Fibroblast of the aortic adventitia (primary cell): Measurements from ENCODE around the gene FAM209A. TPM values are rescaled to one million over a fixed set of nuclear protein-coding genes. Genes with fewer than 3 reads are reported as not detected.
"Not testable (repeated sequence)": the region's sequence is repeated elsewhere in the genome, so short reads cannot be mapped to it uniquely, and the experiment has no call there.

Experiments used
- DNase-seq: peaks from one replicate; pipeline ENCODE4 v3.0.0-alpha.2; 2010; ENCODE audit warnings: low read depth
- H3K4me3 ChIP-seq: 2 replicates; pipeline ENCODE4 v1.5.1; 2011; ENCODE audit warnings: low read depth, mild to moderate bottlenecking, control low read depth, low read length, moderate library complexity
- total RNA-seq: library from RNA; depleted of rRNA; stranded (reverse); fragments of >200 nt; gene quantifications from 2 replicates; pipeline ENCODE4 v1.2.3, GENCODE V29; 2012; ENCODE audit warnings: low replicate concordance
- TF ChIP-seq, protein P1 (sequence below): IDR thresholded peaks from 2 replicates; pipeline ENCODE4 v1.5.1; 2011; ENCODE audit warnings: mild to moderate bottlenecking, low read length, control low read depth, inconsistent platforms; ENCODE audit not compliant: insufficient read depth

The FAM209A gene, protein sequence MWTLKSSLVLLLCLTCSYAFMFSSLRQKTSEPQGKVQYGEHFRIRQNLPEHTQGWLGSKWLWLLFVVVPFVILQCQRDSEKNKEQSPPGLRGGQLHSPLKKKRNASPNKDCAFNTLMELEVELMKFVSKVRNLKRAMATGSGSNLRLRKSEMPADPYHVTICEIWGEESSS
- total RNA-seq = not detected in 2 replicates

DNA sequence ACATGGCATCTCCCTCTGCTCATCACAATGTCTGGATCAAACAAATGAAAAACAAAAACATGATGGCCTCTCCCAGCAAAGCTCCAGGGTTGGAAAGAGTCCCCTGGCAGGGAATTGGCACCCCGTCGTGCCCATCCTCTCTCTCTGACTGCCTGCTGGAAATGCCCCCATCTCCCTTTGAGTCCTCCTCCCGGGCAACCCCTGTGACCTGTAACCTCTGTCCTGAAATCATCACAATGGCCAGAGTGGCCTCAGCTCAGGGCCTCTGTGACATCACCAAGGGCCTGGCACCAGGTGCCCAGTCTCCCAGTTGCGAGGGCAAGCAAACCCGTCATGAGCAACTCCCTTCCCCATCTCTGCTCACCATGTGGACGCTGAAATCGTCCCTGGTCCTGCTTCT lies at the start of gene FAM209A:
Gene FAM209A (plus strand): TSS at position 301 of the 400 bp plus-strand sequence. CDS start 65 bp downstream, at position 366.
- H3K4me3 ChIP-seq = not testable (repeated sequence)

DNA sequence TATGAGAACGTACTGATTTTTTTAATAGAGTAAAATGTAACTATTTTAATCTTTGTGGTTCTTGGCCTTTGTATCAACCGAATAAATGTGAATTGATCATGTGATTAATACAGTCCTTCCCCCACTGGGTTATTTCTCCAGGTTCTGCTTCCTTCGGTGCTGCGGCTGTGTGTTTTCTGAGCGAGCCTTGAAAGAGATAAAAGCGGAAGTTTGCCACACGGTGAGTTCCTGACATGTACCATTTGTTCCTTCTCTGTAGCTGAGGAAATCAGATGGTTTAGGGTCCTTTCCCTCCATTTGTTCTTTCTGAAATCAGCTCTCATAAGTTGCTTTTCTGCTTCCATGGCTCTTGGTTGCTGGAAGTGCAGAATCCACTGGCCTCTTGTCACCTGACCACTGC lies 40.6 kb upstream of the FAM209A start:
- TF ChIP-seq, protein P1, sequence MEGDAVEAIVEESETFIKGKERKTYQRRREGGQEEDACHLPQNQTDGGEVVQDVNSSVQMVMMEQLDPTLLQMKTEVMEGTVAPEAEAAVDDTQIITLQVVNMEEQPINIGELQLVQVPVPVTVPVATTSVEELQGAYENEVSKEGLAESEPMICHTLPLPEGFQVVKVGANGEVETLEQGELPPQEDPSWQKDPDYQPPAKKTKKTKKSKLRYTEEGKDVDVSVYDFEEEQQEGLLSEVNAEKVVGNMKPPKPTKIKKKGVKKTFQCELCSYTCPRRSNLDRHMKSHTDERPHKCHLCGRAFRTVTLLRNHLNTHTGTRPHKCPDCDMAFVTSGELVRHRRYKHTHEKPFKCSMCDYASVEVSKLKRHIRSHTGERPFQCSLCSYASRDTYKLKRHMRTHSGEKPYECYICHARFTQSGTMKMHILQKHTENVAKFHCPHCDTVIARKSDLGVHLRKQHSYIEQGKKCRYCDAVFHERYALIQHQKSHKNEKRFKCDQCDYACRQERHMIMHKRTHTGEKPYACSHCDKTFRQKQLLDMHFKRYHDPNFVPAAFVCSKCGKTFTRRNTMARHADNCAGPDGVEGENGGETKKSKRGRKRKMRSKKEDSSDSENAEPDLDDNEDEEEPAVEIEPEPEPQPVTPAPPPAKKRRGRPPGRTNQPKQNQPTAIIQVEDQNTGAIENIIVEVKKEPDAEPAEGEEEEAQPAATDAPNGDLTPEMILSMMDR = no peak
- no peak overlapping the region for H3K4me3 ChIP-seq
- DNase-seq = no peak

More for the DNA sequence above, at the start of gene FAM209A:
- DNase-seq = not testable (repeated sequence)

DNA sequence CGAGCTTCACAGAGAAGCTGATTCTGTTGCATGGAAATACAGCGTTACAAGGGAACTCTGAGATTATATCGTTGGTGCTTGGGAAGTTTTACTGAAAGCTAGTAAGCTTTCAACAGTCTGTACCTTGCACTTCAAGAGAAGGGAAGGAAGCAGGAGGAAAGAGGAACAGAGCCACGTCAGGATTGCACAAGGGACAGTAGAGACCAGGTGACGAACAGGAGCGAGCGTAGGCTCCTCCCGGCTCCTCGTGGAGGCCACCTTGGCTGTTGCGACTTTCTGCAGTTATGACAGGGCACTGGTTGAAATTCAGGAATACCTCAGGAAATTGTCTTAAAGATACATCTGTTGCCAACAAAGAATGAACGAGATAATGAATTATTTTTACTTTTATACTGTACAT lies 37.3 kb upstream of the FAM209A start:
- no peak for DNase-seq
- TF ChIP-seq, protein P1 = no peak
- H3K4me3 ChIP-seq = no peak overlapping the region

DNA sequence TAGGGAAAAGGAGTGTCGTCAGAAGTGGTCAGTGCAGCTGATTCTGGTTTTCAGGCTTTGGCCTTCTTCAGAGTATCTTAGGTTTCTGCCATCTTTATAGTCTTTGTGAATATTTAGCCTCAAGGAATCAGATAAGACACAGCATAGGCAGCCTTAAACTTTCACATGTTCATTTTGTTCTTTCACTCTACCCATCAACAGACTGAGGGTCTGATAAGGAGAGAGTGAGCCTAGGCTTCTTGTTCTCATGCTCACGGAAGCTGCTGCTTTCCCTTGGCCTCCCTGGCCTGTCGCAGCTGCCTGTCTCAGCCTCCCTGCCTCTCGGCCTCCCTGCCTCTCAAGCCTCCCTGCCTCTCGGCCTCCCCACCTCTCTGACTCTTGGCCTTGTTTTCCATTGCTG lies 36.0 kb upstream of the FAM209A start:
- no peak for DNase-seq
- no peak overlapping the region for H3K4me3 ChIP-seq
- TF ChIP-seq, protein P1 = no peak

DNA sequence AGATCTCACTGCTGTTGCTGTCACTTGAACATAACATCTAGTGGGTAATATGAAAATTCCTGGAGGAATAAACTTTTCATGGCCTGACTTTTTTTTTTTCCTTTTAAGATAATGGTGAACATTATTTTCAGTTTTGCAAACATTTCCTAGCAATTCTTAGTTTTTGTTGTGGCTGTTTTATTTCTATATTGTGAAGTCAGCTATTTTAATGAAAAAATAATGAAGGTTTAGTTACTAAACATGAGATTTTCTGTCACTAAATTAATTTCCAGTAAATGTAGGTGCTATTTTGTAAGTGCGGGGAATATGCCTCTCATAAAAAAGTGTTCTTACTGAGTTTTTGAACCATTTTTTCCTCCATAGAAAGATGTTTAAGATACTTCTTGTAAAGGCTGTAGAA lies 23.4 kb upstream of the FAM209A start:
- TF ChIP-seq, protein P1 = no peak
- no peak for DNase-seq
- H3K4me3 ChIP-seq = no peak overlapping the region

DNA sequence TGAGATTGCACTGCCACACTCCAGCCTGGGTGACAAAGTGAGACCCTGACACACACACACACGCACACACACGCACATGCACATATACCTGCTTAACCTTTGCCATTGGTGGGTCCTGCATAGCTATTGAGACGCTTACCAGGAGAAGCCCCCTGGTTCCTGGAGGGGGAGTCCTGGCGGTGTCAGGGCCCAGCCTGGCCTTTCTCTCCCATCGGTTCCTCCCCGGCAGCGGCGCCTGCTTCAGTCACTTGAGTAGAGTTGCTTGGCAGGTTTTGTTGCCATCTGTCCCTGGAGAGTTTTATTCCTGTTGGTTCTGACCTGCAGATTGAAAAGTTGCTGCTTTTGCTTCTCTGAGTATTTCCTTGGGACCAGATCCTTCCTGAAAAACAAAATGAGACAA lies 20.6 kb upstream of the FAM209A start:
- H3K4me3 ChIP-seq = no peak overlapping the region
- TF ChIP-seq, protein P1 = no peak

DNA sequence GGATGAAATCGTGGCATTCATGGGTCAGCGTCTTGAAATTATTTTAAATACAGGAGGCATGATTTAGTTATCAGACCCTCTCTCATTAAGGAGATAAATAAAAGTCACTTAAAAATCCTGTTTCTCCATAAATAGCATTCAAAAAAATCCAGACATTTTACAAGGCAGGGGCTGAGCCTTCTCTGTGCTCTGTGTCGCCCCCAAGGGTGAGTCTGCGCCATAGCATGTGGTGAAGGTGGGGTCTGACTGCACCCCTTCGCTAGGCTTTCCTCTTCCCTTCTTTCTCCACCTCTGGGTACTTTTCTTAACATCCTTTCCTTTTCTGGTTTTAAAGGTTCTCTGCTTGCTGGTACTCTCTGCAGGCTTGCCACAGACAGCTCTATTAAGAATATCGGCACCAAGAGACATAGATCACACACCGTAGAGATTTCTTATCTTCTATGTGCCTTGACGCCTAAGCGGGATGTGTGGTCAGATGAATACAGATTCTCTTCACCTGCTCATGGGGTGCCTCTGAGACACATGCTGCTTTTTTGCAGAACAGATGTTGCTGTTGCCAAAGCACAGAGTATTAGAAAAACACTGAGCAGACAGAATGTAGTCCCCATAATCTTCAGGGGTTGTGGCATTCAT lies 20.1 kb upstream of the FAM209A start:
- TF ChIP-seq, protein P1 = peak; percentile 55
- no peak for DNase-seq
- no peak overlapping the region for H3K4me3 ChIP-seq

More for the DNA sequence above, 20.6 kb upstream of the FAM209A start:
- DNase-seq = no peak
